Panc1 (cell line): ENCODE data around the gene PRKG1. TPM values are rescaled to one million over a fixed set of nuclear protein-coding genes. Genes with fewer than 3 reads are reported as not detected.

Source experiments
- ATAC-seq: fragments of 200-7000 bp; cut with Tn5 transposase; 2 replicates; pipeline ENCODE4 v1.9.1; 2020; ENCODE audit warnings: mild to moderate bottlenecking, moderate library complexity
- BruUV-seq: library from RNA; stranded (reverse); fragments of 400-500 nt; replicated peaks from 2 replicates; lab custom pipeline; 2021; lab: Mats Ljungman, UMichigan
- CTCF ChIA-PET: fragments of 300-600 bp; sonication (Branson Sonifier 250); formaldehyde crosslinking; loops from one replicate; lab custom pipeline; 2022; ENCODE audit warnings: antibody characterized with exemption; lab: Charles Lee
- POLR2A ChIA-PET: fragments of 300-600 bp; sonication (Branson Sonifier 250); formaldehyde crosslinking; loops from one replicate; lab custom pipeline; 2022; ENCODE audit warnings: antibody characterized with exemption; lab: Charles Lee
- DNase-seq: peaks from one replicate; pipeline ENCODE4 v3.0.0-alpha.2; 2010; ENCODE audit warnings: low read depth, low spot score
- H3K27ac ChIP-seq: 2 replicates; pipeline ENCODE4 v1.5.1; 2011; ENCODE audit warnings: mild to moderate bottlenecking, low read length, inconsistent platforms
- H3K27me3 ChIP-seq: fragments of 200-500 bp; sonication (Bioruptor generic); 2 replicates; pipeline ENCODE4 v1.6.0; 2014; ENCODE audit warnings: low read length, inconsistent platforms; ENCODE audit not compliant: control insufficient read depth, insufficient read depth
- H3K36me3 ChIP-seq: fragments of 200-500 bp; sonication (Bioruptor generic); 2 replicates; pipeline ENCODE4 v1.5.1; 2014; ENCODE audit warnings: inconsistent platforms, mild to moderate bottlenecking, low read length, moderate library complexity; ENCODE audit not compliant: control insufficient read depth, insufficient read depth
- H3K4me1 ChIP-seq: 2 replicates; pipeline ENCODE4 v1.5.1; 2011; ENCODE audit warnings: inconsistent platforms, mild to moderate bottlenecking, low read length, moderate library complexity; ENCODE audit not compliant: control insufficient read depth, insufficient read depth
- H3K4me3 ChIP-seq, 2 experiments: 2 replicates each; pipeline ENCODE4 v1.5.1; 2011 to 2012; ENCODE audit warnings: low read depth in 2 of 2, low read length in 2 of 2, mild to moderate bottlenecking in 2 of 2, inconsistent platforms in 1 of 2, moderate library complexity in 1 of 2
- H3K9me3 ChIP-seq: fragments of 200-500 bp; sonication (Bioruptor generic); 2 replicates; pipeline ENCODE4 v1.5.1; 2014; ENCODE audit warnings: low read depth, mild to moderate bottlenecking, inconsistent platforms, low read length, moderate library complexity; ENCODE audit not compliant: control insufficient read depth, insufficient read depth
- POLR2AphosphoS5 ChIP-seq: IDR thresholded peaks from 2 replicates; pipeline ENCODE4 v1.6.1; 2012; ENCODE audit warnings: mild to moderate bottlenecking, low read depth, low read length, moderate library complexity
- SIN3A ChIP-seq: IDR thresholded peaks from 2 replicates; pipeline ENCODE4 v1.6.1; 2012; ENCODE audit warnings: low read depth, mild to moderate bottlenecking, low read length, moderate library complexity, borderline replicate concordance; ENCODE audit not compliant: insufficient read depth
- TCF7L2 ChIP-seq: IDR thresholded peaks from 2 replicates; pipeline ENCODE4 v1.6.1; 2011; ENCODE audit warnings: mild to moderate bottlenecking, low read depth, low read length, inconsistent platforms
- in situ Hi-C: cut with HindIII; loops from 2 replicates; pipeline ENCODE4 v1.10.0; 2016; ENCODE audit warnings: low sequenced_read_pairs, low pct_unique_long_range_greater_than_20kb
- intact Hi-C: fragments of 100-400 bp; cut with micrococcal nuclease; formaldehyde crosslinking; loops from one replicate; pipeline ENCODE4 v1.10.0; 2022; ENCODE audit not compliant: unreplicated experiment
- total RNA-seq: library from RNA; stranded (reverse); gene quantifications from one replicate; pipeline ENCODE4 v1.2.1, GENCODE V29; 2021; ENCODE audit not compliant: unreplicated experiment
- TF ChIP-seq, protein P1 (sequence below): fragments of 450-650 bp; IDR thresholded peaks from 2 replicates; pipeline ENCODE4 v1.5.1; 2017; ENCODE audit warnings: mild to moderate bottlenecking
- TF ChIP-seq, protein P2 (sequence below), 2 experiments: IDR thresholded peaks; 2 replicates each; pipeline ENCODE4 v1.6.1; 2011 to 2012; ENCODE audit warnings: low read depth in 2 of 2, control low read depth in 1 of 2, low read length in 1 of 2, mild to moderate bottlenecking in 1 of 2, moderate library complexity in 1 of 2; ENCODE audit not compliant: insufficient read depth in 1 of 2

Gene PRKG1
- total RNA-seq, 1 experiment from 2014 or later = 0.92 TPM

DNA sequence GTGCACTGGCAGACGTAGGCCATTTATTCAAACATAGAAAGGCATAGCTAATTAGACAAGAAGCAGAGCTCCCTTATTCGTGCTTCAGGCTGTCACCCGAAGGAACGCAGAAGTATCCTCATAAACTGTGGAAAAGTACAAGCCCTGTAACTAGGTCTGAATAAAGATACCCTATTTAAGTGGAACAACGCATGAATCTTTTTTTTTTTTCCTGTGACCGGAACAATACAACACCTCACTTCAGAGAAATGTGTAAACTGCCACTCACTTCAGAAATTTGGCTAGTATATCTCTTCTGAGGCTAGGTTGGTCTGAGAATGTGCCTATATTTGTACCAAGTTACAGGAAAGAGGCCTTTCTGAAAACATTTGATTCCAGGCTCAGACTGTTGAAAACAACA lies 633.1 kb downstream of the PRKG1 start:
- no peak for DNase-seq
- H3K27me3 ChIP-seq = no peaks in the 10 kb centered on the region; the same call in 1 of the 2 replicates
- H3K27ac ChIP-seq = no peak overlapping the region
- H3K9me3 ChIP-seq = no peaks in the 10 kb centered on the region
- ChIA-PET POLR2A (no interaction called here), CTCF (no interaction called here)
- no peak overlapping the region for H3K4me3 ChIP-seq
- no peak for ATAC-seq
- in situ Hi-C loops = no loop called here
- no peaks in the 10 kb centered on the region for H3K4me1 ChIP-seq
- intact Hi-C loops = no loop called here
- no TSS peak for BruUV-seq
- no peaks in the 10 kb centered on the region for H3K36me3 ChIP-seq
- TF ChIP-seq, protein P1, sequence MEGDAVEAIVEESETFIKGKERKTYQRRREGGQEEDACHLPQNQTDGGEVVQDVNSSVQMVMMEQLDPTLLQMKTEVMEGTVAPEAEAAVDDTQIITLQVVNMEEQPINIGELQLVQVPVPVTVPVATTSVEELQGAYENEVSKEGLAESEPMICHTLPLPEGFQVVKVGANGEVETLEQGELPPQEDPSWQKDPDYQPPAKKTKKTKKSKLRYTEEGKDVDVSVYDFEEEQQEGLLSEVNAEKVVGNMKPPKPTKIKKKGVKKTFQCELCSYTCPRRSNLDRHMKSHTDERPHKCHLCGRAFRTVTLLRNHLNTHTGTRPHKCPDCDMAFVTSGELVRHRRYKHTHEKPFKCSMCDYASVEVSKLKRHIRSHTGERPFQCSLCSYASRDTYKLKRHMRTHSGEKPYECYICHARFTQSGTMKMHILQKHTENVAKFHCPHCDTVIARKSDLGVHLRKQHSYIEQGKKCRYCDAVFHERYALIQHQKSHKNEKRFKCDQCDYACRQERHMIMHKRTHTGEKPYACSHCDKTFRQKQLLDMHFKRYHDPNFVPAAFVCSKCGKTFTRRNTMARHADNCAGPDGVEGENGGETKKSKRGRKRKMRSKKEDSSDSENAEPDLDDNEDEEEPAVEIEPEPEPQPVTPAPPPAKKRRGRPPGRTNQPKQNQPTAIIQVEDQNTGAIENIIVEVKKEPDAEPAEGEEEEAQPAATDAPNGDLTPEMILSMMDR = no peak
- TF ChIP-seq TCF7L2 (no peak), SIN3A (no peak), POLR2AphosphoS5 (no peak)
- TF ChIP-seq, protein P2, sequence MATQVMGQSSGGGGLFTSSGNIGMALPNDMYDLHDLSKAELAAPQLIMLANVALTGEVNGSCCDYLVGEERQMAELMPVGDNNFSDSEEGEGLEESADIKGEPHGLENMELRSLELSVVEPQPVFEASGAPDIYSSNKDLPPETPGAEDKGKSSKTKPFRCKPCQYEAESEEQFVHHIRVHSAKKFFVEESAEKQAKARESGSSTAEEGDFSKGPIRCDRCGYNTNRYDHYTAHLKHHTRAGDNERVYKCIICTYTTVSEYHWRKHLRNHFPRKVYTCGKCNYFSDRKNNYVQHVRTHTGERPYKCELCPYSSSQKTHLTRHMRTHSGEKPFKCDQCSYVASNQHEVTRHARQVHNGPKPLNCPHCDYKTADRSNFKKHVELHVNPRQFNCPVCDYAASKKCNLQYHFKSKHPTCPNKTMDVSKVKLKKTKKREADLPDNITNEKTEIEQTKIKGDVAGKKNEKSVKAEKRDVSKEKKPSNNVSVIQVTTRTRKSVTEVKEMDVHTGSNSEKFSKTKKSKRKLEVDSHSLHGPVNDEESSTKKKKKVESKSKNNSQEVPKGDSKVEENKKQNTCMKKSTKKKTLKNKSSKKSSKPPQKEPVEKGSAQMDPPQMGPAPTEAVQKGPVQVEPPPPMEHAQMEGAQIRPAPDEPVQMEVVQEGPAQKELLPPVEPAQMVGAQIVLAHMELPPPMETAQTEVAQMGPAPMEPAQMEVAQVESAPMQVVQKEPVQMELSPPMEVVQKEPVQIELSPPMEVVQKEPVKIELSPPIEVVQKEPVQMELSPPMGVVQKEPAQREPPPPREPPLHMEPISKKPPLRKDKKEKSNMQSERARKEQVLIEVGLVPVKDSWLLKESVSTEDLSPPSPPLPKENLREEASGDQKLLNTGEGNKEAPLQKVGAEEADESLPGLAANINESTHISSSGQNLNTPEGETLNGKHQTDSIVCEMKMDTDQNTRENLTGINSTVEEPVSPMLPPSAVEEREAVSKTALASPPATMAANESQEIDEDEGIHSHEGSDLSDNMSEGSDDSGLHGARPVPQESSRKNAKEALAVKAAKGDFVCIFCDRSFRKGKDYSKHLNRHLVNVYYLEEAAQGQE (IDR thresholded peaks at IDR 0.05; ENCODE audit: insufficient read depth in 1 of 2, low read depth in 2 of 2, low read length in 1 of 2) = no peak

DNA sequence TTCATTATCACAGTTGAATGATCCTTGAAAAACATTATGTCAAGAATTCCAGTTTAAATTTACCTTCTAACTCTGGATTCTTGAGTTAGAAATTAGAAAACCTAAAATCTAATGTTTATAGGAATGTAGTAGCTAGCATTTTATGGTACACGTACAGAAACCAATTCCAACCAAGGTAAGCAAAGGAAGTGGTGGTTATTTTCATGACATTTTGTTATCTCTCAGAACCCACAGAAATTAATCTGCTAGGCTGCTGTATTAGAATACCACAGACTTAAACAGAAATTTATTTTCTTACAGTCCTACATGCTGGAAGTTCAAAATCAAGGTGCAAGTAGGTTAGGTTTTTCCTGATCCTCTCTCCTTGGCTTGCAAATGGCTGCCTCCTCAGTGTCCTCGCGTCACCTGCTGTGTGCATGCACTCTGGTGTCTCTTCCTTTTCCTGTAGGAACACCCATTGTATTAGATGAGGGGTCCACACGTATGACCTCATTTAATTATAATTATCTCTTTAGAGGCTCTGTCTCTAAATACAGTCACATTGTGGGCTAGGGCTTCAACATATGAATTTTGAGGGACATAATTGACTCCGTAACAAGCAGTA lies 633.6 kb downstream of the PRKG1 start:
- ATAC-seq (no peak), DNase-seq (no peak)
- no peak for TF ChIP-seq SIN3A
- TF ChIP-seq, protein P2 (IDR thresholded peaks at IDR 0.05; ENCODE audit: insufficient read depth in 1 of 2, low read depth in 2 of 2, low read length in 1 of 2) = no peak
- TF ChIP-seq TCF7L2 = no peak
- TF ChIP-seq, protein P1 = no peak
- TF ChIP-seq POLR2AphosphoS5 = no peak
- Histone ChIP-seq H3K27ac (no peak overlapping the region), H3K27me3 (no peaks in the 10 kb centered on the region; the same call in 1 of the 2 replicates), H3K36me3 (no peaks in the 10 kb centered on the region), H3K4me3 (no peak overlapping the region), H3K4me1 (no peaks in the 10 kb centered on the region), H3K9me3 (no peaks in the 10 kb centered on the region)
- in situ Hi-C loops (no loop called here), intact Hi-C loops (no loop called here)
- POLR2A ChIA-PET = no interaction called here
- BruUV-seq = no TSS peak
- CTCF ChIA-PET = no interaction called here
